Measurements from ENCODE around the gene ADM5. TPM values are rescaled to one million over a fixed set of nuclear protein-coding genes. Genes with fewer than 3 reads are reported as not detected.
A peak's percentile ranks its signal among the peaks of the same experiment; 100 is the strongest.

Gene ADM5
- total and polyA plus RNA-seq, 7 donors: 0.38 to 1.5 (median 0.58) TPM

- H3K4me3 ChIP-seq: peak overlapping the region; percentile 95
- TF ChIP-seq CTCF (IDR thresholded peaks at IDR 0.05): no peak
- peak; percentile 71 to 92 for DNase-seq
Measured at GRCh38 chr19:49678985-49679770, 10.2 kb upstream of the ADM5 start.

GRCh38 chr19:49679771-49680413 is 9.5 kb upstream of the ADM5 start:
- Histone ChIP-seq H3K4me3 (peak overlapping the region; percentile 95), H3K36me3 (ENCODE audit: insufficient read depth in 1 of 2, low read depth in 1 of 2) (peaks cover 5 to 46% of the 10 kb centered on the region in 2 donors), H3K27me3 (ENCODE audit: insufficient read depth in 3 of 3, low read length in 2 of 3) (no peaks in the 10 kb centered on the region), H3K4me1 (peaks cover 36% of the 10 kb centered on the region), H3K9me3 (no peaks in the 10 kb centered on the region), H3K27ac (peak overlapping the region; percentile 99)
- 27 to 33% (median 29%) methylated on average over 10 of the region's 10 CpGs for WGBS, 3 donors
- DNase-seq (no peak), ATAC-seq (peak in 2 of 4 donors; percentile 1)
- no peak for TF ChIP-seq CTCF (IDR thresholded peaks at IDR 0.05)
- intact Hi-C loops (cut with DNase I): loop anchor here (5.0 to 10.0 kb wide), 5 partner anchors 82 to 137 kb away; partner anchors contain the start of genes MED25 (in 1 of the 2) and TSKS (in 1 of the 2)

More at GRCh38 chr19:49678985-49679770, 10.2 kb upstream of the ADM5 start:
- Histone ChIP-seq H3K4me1 (peaks cover 36% of the 10 kb centered on the region), H3K9me3 (no peaks in the 10 kb centered on the region), H3K27me3 (ENCODE audit: insufficient read depth in 3 of 3, low read length in 2 of 3) (no peaks in the 10 kb centered on the region), H3K36me3 (ENCODE audit: insufficient read depth in 1 of 2, low read depth in 1 of 2) (peaks cover 5 to 39% of the 10 kb centered on the region in 2 donors), H3K27ac (peak overlapping the region; percentile 99)
- intact Hi-C loops (cut with DNase I): loop anchor here (5.0 to 10.0 kb wide), 3 partner anchors 104 to 138 kb away; partner anchors contain the start of gene MED25 (in 1 of the 2)
- ATAC-seq: peak; percentile 51 to 56 (median 54)
- 21 to 34% (median 25%) methylated on average over 10 to 12 of the region's 12 CpGs for WGBS, 3 donors

- peak overlapping the region; percentile 99 for H3K27ac ChIP-seq
- H3K36me3 ChIP-seq (ENCODE audit: insufficient read depth in 1 of 2, low read depth in 1 of 2): peaks cover 5 to 54% of the 10 kb centered on the region in 2 donors
- peak; percentile 18 to 39 (median 35) for ATAC-seq
- intact Hi-C loops (cut with DNase I): loop anchor here in 1 of 2 donors (5.0 to 10.0 kb wide), 2 partner anchors 82 to 124 kb away; partner anchors contain the start of gene TSKS
- TF ChIP-seq CTCF (IDR thresholded peaks at IDR 0.05): peak; percentile 99
- 30 to 33% (median 31%) methylated on average over 40 of the region's 40 CpGs for WGBS, 3 donors
- H3K4me3 ChIP-seq: peak overlapping the region; percentile 95
- no peaks in the 10 kb centered on the region for H3K27me3 ChIP-seq (ENCODE audit: insufficient read depth in 3 of 3, low read length in 2 of 3)
- peak; percentile 90 to 97 for DNase-seq
- H3K4me1 ChIP-seq: peaks cover 36% of the 10 kb centered on the region
- no peaks in the 10 kb centered on the region for H3K9me3 ChIP-seq
Measured at GRCh38 chr19:49680421-49681351, 8.7 kb upstream of the ADM5 start.

- Histone ChIP-seq H3K4me1 (peaks cover 31% of the 10 kb centered on the region), H3K27me3 (ENCODE audit: insufficient read depth in 3 of 3, low read length in 2 of 3) (no peaks in the 10 kb centered on the region), H3K27ac (peak overlapping the region; percentile 36), H3K4me3 (no peak overlapping the region), H3K36me3 (ENCODE audit: insufficient read depth in 1 of 2, low read depth in 1 of 2) (peaks cover 5 to 65% of the 10 kb centered on the region in 2 donors), H3K9me3 (no peaks in the 10 kb centered on the region)
- no peak for ATAC-seq
- 78 to 81% (median 80%) methylated on average over 19 of the region's 19 CpGs for WGBS, 3 donors
- TF ChIP-seq CTCF (IDR thresholded peaks at IDR 0.05): no peak
- intact Hi-C loops (cut with DNase I): loop anchor here in 1 of 2 donors (5.0 to 10.0 kb wide), 2 partner anchors 80 to 123 kb away; partner anchors contain the start of gene TSKS
- no peak for DNase-seq
Measured at GRCh38 chr19:49681830-49682229, 7.6 kb upstream of the ADM5 start.

All from psoas muscle (tissue), 8 donors.